ENCODE data around the gene SLC35G6. TPM values are rescaled to one million over a fixed set of nuclear protein-coding genes. Genes with fewer than 3 reads are reported as not detected.

The SLC35G6 gene
- total RNA-seq: not detected in 2 replicates

GRCh38 chr17:7481275-7481674, at the start of gene SLC35G6:
TSS of gene SLC35G6 (plus strand) at chr17:7481446. CDS start at chr17:7481517, 71 bp downstream.

GRCh38 chr17:7439462-7440112, 41.7 kb upstream of the SLC35G6 start, which contains the start of gene FGF11:
TSS of gene FGF11 (plus strand) at chr17:7439512. CDS start at chr17:7439621, 109 bp downstream.

GRCh38 chr17:7444682-7445618, 36.3 kb upstream of the SLC35G6 start, which contains the start of gene CHRNB1:
TSS of gene CHRNB1 (plus strand) at chr17:7445061. CDS start at chr17:7445128, 67 bp downstream.

GRCh38 chr17:7479213-7480088, 1.8 kb upstream of the SLC35G6 start, which contains the start of gene ZBTB4:
TSS of gene ZBTB4 (minus strand) at chr17:7479631. CDS start at chr17:7466801, 12,830 bp downstream.

GRCh38 chr17:7484067-7484918, 3.0 kb downstream of the SLC35G6 start, which contains the start of gene POLR2A:
TSS of gene POLR2A (plus strand) at chr17:7484366.

Other genes starting within 250 kb of the SLC35G6 start
- gene DVL2, start 246.9 kb upstream of the SLC35G6 start, total RNA-seq: 32.2 and 53.0 TPM in 2 replicates
- gene PHF23, start 242.0 kb upstream of the SLC35G6 start, total RNA-seq: 28.7 and 37.6 TPM in 2 replicates
- gene GABARAP, start 239.0 kb upstream of the SLC35G6 start, total RNA-seq: 86.0 and 116 TPM in 2 replicates
- 18.5 and 41.9 TPM in 2 replicates for gene CTDNEP1, start 229.7 kb upstream of the SLC35G6 start, total RNA-seq
- 22.4 and 31.6 TPM in 2 replicates for gene ELP5, start 229.2 kb upstream of the SLC35G6 start, total RNA-seq
- gene CLDN7, start 219.0 kb upstream of the SLC35G6 start, total RNA-seq: 0.82 and 8.1 TPM in 2 replicates
- gene SLC2A4, start 199.7 kb upstream of the SLC35G6 start, total RNA-seq: 0.57 TPM in 1 of 2 replicates, not detected in the other
- 0.25 TPM in 1 of 2 replicates, not detected in the other for gene YBX2, start 186.8 kb upstream of the SLC35G6 start, total RNA-seq
- 537 and 632 TPM in 2 replicates for gene EIF5A, start 173.8 kb upstream of the SLC35G6 start, total RNA-seq
- gene GPS2, start 166.1 kb upstream of the SLC35G6 start, total RNA-seq: 28.8 and 30.1 TPM in 2 replicates
- 10.4 and 31.2 TPM in 2 replicates for gene NEURL4, start 152.1 kb upstream of the SLC35G6 start, total RNA-seq
- gene ACAP1, start 144.9 kb upstream of the SLC35G6 start, total RNA-seq: not detected in 2 replicates
- gene KCTD11, start 129.3 kb upstream of the SLC35G6 start, total RNA-seq: 1.1 and 2.3 TPM in 2 replicates
- gene TMEM95, start 126.3 kb upstream of the SLC35G6 start, total RNA-seq: not detected in 2 replicates
- 0.49 and 1.6 TPM in 2 replicates for gene TNK1, start 100.4 kb upstream of the SLC35G6 start, total RNA-seq
- 16.7 and 36.8 TPM in 2 replicates for gene PLSCR3, start 86.9 kb upstream of the SLC35G6 start, total RNA-seq
- 48.8 and 118 TPM in 2 replicates for gene TMEM256, start 77.3 kb upstream of the SLC35G6 start, total RNA-seq
- gene NLGN2, start 73.6 kb upstream of the SLC35G6 start, total RNA-seq: 1.3 and 7.6 TPM in 2 replicates
- not detected in 2 replicates for gene SPEM1, start 61.1 kb upstream of the SLC35G6 start, total RNA-seq
- gene SPEM2, start 55.8 kb upstream of the SLC35G6 start, total RNA-seq: not detected in 2 replicates
- not detected in 2 replicates for gene SPEM3, start 52.6 kb upstream of the SLC35G6 start, total RNA-seq
- gene TMEM102, start 46.0 kb upstream of the SLC35G6 start, total RNA-seq: 6.0 and 8.4 TPM in 2 replicates
- gene FGF11, start 41.9 kb upstream of the SLC35G6 start, total RNA-seq: 0.16 and 0.50 TPM in 2 replicates
- gene CHRNB1, start 36.4 kb upstream of the SLC35G6 start, total RNA-seq: 7.6 and 9.4 TPM in 2 replicates
- 6.3 and 14.2 TPM in 2 replicates for gene ZBTB4, start 1.8 kb upstream of the SLC35G6 start, total RNA-seq
- 76.9 and 161 TPM in 2 replicates for gene POLR2A, start 2.9 kb downstream of the SLC35G6 start, total RNA-seq
- 7.8 and 17.1 TPM in 2 replicates for gene TNFSF12, start 67.6 kb downstream of the SLC35G6 start, total RNA-seq
- gene TNFSF13, start 77.3 kb downstream of the SLC35G6 start, total RNA-seq: 0.69 and 0.81 TPM in 2 replicates
- gene SENP3, start 80.5 kb downstream of the SLC35G6 start, total RNA-seq: 62.7 and 79.3 TPM in 2 replicates
- gene CD68, start 98.2 kb downstream of the SLC35G6 start, total RNA-seq: 0.65 and 1.1 TPM in 2 replicates
- gene MPDU1, start 102.4 kb downstream of the SLC35G6 start, total RNA-seq: 57.5 and 91.6 TPM in 2 replicates
- 0.06 and 0.49 TPM in 2 replicates for gene SOX15, start 108.6 kb downstream of the SLC35G6 start, total RNA-seq
- gene FXR2, start 133.5 kb downstream of the SLC35G6 start, total RNA-seq: 28.2 and 35.0 TPM in 2 replicates
- 26.4 and 27.4 TPM in 2 replicates for gene SAT2, start 146.4 kb downstream of the SLC35G6 start, total RNA-seq
- 0.38 TPM in 1 of 2 replicates, not detected in the other for gene SHBG, start 148.7 kb downstream of the SLC35G6 start, total RNA-seq
- gene ATP1B2, start 169.5 kb downstream of the SLC35G6 start, total RNA-seq: not detected in 2 replicates
- gene TP53, start 206.0 kb downstream of the SLC35G6 start, total RNA-seq: 29.0 and 64.8 TPM in 2 replicates
- 8.0 and 11.8 TPM in 2 replicates for gene WRAP53, start 207.0 kb downstream of the SLC35G6 start, total RNA-seq
- gene EFNB3, start 223.8 kb downstream of the SLC35G6 start, total RNA-seq: 0.16 and 0.57 TPM in 2 replicates
- under 0.01 and 0.49 TPM in 2 replicates for gene DNAH2, start 236.3 kb downstream of the SLC35G6 start, total RNA-seq